Heart left ventricle (tissue), 13 donors: ENCODE data around the gene CATSPER2.
"Not testable (repeated sequence)": the region's sequence is repeated elsewhere in the genome, so short reads cannot be mapped to it uniquely, and the experiment has no call there.

Source experiments
- CTCF ChIP-seq, 12 donors: fragments of 200-600 bp; sonication (generic) in 4 of 12; IDR thresholded peaks; one replicate each; pipeline versions ENCODE4 v1.5.0 to v1.8.0; 2018 to 2022; ENCODE audit warnings: antibody characterized with exemption in 12 of 12, mild to moderate bottlenecking in 5 of 12
- POLR2A ChIP-seq, 2 donors: fragments of 450-650 bp; IDR thresholded peaks; one replicate each; pipeline ENCODE4 v1.6.1; 2017; ENCODE audit warnings: antibody characterized with exemption in 2 of 2, mild to moderate bottlenecking in 2 of 2, moderate library complexity in 2 of 2
- donor health status: ischemic (EF 13 %, LVEDD 7.1; RV severe dilation, severe dysfunction).
- donor health status: DM: no; HTN: yes; CAD: no.
- donor health status: DM: no; HTN: no; CAD: no.
- donor health status: ischemic (EF 25% LVEDD 6.9; RV normal size, moderate dysfunction).
- donor health status: ischemic (EF 25% LVEDD 5.7; RV mildly dilated, moderate dysfunction).
- donor health status: ischemic (EF 35%, LVEDD 5.7; RV mildly dilated, moderate dysfunction).
- donor health status: nonischemic (EF 11% LVEDD 7.7; RV severe dilation, severe dysfunction).
- donor health status: DM: yes; HTN: yes; CAD: no.
- donor health status: PGD.
- donor health status: ischemic (EF 29% LVEDD 5.4; RV normal size, mild dysfunction).
- donor health status: nonischemic (EF 23%, LVEDD 6.1; RV moderate dilation, normal function).

- not testable (repeated sequence) for TF ChIP-seq POLR2A, CTCF (IDR thresholded peaks at IDR 0.05)
Observed at GRCh38 chr15:43663333-43663732, 14.7 kb upstream of the CATSPER2 start.
